ENCODE results near the gene KCNJ12. TPM values are rescaled to one million over a fixed set of nuclear protein-coding genes. Genes with fewer than 3 reads are reported as not detected.
"Not testable (repeated sequence)": the region's sequence is repeated elsewhere in the genome, so short reads cannot be mapped to it uniquely, and the experiment has no call there.

Gene KCNJ12
- total RNA-seq, 1 experiment from 2014 or later = 2.3 TPM

GRCh38 chr17:21348081-21348925 is 27.9 kb upstream of the KCNJ12 start:
- H3K9me3 Mint-ChIP-seq; ATAC-seq; POLR2A ChIA-PET; H3K27me3 Mint-ChIP-seq (ENCODE audit: low read depth); H3K4me3 Mint-ChIP-seq; DNase-seq (ENCODE audit: low spot score); CTCF ChIA-PET; H3K4me1 Mint-ChIP-seq; H3K27ac Mint-ChIP-seq; H3K36me3 Mint-ChIP-seq: not testable (repeated sequence)

GRCh38 chr17:21348926-21349261 is 27.3 kb upstream of the KCNJ12 start:
- CTCF ChIA-PET; H3K36me3 Mint-ChIP-seq; H3K27ac Mint-ChIP-seq; POLR2A ChIA-PET; ATAC-seq; DNase-seq (ENCODE audit: low spot score); H3K4me1 Mint-ChIP-seq; H3K27me3 Mint-ChIP-seq (ENCODE audit: low read depth); H3K4me3 Mint-ChIP-seq; H3K9me3 Mint-ChIP-seq: not testable (repeated sequence)

- H3K27me3 Mint-ChIP-seq (ENCODE audit: low read depth); H3K27ac Mint-ChIP-seq; POLR2A ChIA-PET: not testable (repeated sequence)
Observed at GRCh38 chr17:21349358-21350050, 26.7 kb upstream of the KCNJ12 start.

GRCh38 chr17:21350495-21350894 is 25.7 kb upstream of the KCNJ12 start:
- H3K27me3 Mint-ChIP-seq (ENCODE audit: low read depth); POLR2A ChIA-PET; ATAC-seq; CTCF ChIA-PET; H3K27ac Mint-ChIP-seq; H3K4me3 Mint-ChIP-seq; H3K36me3 Mint-ChIP-seq; H3K9me3 Mint-ChIP-seq; H3K4me1 Mint-ChIP-seq; DNase-seq (ENCODE audit: low spot score): not testable (repeated sequence)

More at GRCh38 chr17:21349358-21350050, 26.7 kb upstream of the KCNJ12 start:
- H3K4me3 Mint-ChIP-seq; H3K9me3 Mint-ChIP-seq; DNase-seq (ENCODE audit: low spot score); CTCF ChIA-PET; ATAC-seq; H3K36me3 Mint-ChIP-seq; H3K4me1 Mint-ChIP-seq: not testable (repeated sequence)

GRCh38 chr17:21351366-21352065 is 24.6 kb upstream of the KCNJ12 start:
- ATAC-seq (no peak), DNase-seq (ENCODE audit: low spot score) (no peak)
- Mint-ChIP-seq H3K4me3 (no peak overlapping the region), H3K36me3 (no peaks in the 10 kb centered on the region), H3K27ac (no peak overlapping the region), H3K4me1 (no peaks in the 10 kb centered on the region), H3K9me3 (peaks cover 3% of the 10 kb centered on the region), H3K27me3 (ENCODE audit: low read depth) (no peaks in the 10 kb centered on the region; the same call in 1 of the 2 replicates)
- POLR2A ChIA-PET = no interaction called here
- CTCF ChIA-PET = no interaction called here
- TF ChIP-seq PRDM15 (CRISPR knock-in tag; IDR thresholded peaks at IDR 0.05) = no peak
- TF ChIP-seq ESRRA (CRISPR knock-in tag; IDR thresholded peaks at IDR 0.05; ENCODE audit: borderline replicate concordance) = no peak
- no peak for TF ChIP-seq AR (CRISPR knock-in tag; IDR thresholded peaks at IDR 0.05)
- no peak for TF ChIP-seq OVOL2 (CRISPR knock-in tag; IDR thresholded peaks at IDR 0.05; ENCODE audit: borderline replicate concordance)
- TF ChIP-seq SMAD4 (CRISPR knock-in tag; IDR thresholded peaks at IDR 0.05) = no peak
- TF ChIP-seq FOXJ3 (CRISPR knock-in tag; IDR thresholded peaks at IDR 0.05; ENCODE audit: borderline replicate concordance) = no peak
- TF ChIP-seq GRHL2 (CRISPR knock-in tag; IDR thresholded peaks at IDR 0.05; ENCODE audit: insufficient replicate concordance, severe bottlenecking) = no peak
- TF ChIP-seq HMGXB4 (CRISPR knock-in tag; IDR thresholded peaks at IDR 0.05) = no peak
- no peak for TF ChIP-seq ZNF416 (CRISPR knock-in tag; IDR thresholded peaks at IDR 0.05)
